GM12865 (cell line): ENCODE data around the gene LTB.

ENCODE experiments used
- DNase-seq: peaks from one replicate; pipeline ENCODE4 v3.0.0; 2010; ENCODE audit warnings: low read depth
- H3K4me3 ChIP-seq: 2 replicates; pipeline ENCODE4 v1.5.1; 2011; ENCODE audit warnings: mild to moderate bottlenecking, low read depth, low read length, control low read depth
- TF ChIP-seq, protein P1 (sequence below): IDR thresholded peaks from 2 replicates; pipeline ENCODE4 v1.5.1; 2011; ENCODE audit warnings: low read length, control low read depth, low read depth, inconsistent platforms; ENCODE audit not compliant: insufficient read depth; ENCODE audit errors: missing control alignments

Gene LTB

DNA sequence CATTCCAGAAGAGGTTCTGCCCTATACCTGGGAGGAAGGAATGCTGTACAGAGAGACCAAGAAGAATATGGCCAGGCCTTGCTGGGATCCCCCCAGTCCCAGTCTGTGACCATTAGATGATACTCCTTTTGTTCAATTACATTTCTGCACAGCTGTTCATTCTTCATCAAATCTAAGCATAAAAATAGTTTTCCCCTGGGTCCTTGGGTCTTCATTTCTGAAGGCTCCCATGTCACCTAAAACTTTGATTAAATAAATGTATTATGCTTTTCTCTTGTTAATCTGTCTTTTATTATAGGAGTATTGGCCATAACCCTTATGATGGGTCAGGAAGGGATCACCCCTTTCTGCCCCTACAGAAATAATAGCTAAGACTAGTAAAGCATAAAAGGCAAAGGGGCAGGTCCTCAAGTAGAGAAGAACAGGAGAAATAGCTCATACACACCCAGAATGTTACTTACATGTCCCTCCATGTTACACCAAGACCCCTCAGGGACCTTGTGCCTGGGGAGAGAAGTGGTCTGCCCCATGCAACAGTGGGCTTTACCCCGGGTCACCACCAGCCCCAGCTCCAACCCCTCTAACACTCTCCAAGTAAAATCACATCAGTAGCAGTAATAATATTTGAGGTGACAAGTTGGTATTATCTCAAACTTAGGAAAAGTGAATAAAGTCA lies 12.2 kb downstream of the LTB start:
- TF ChIP-seq, protein P1, sequence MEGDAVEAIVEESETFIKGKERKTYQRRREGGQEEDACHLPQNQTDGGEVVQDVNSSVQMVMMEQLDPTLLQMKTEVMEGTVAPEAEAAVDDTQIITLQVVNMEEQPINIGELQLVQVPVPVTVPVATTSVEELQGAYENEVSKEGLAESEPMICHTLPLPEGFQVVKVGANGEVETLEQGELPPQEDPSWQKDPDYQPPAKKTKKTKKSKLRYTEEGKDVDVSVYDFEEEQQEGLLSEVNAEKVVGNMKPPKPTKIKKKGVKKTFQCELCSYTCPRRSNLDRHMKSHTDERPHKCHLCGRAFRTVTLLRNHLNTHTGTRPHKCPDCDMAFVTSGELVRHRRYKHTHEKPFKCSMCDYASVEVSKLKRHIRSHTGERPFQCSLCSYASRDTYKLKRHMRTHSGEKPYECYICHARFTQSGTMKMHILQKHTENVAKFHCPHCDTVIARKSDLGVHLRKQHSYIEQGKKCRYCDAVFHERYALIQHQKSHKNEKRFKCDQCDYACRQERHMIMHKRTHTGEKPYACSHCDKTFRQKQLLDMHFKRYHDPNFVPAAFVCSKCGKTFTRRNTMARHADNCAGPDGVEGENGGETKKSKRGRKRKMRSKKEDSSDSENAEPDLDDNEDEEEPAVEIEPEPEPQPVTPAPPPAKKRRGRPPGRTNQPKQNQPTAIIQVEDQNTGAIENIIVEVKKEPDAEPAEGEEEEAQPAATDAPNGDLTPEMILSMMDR = no peak
- DNase-seq = no peak
- peak overlapping the region; percentile 16; the same call in 1 of the 2 replicates for H3K4me3 ChIP-seq

DNA sequence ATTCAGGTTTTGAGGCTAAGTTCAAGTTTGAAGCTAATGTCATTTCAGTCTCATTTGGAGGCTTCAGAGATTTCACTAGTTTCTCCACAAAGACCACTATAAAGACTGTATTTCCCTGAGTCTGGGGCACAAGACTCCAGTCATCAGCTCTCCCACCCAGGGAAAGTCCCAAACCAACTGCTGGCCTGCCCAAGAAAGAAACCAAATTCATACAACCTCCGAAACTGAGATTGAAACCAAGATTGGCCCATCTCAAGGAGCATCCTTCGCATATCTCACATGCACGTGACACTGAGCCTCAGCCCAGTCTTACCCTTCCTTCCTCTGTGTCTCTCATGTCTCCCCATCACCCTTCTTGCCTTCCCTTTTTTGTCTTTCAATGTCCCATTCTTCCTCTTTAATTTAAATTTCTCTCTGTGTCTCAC lies 13.7 kb downstream of the LTB start:
- TF ChIP-seq, protein P1 = no peak
- DNase-seq = peak; percentile 94
- peak overlapping the region; percentile 36 for H3K4me3 ChIP-seq

GRCh38 chr6:31567531-31568370 lies 14.5 kb downstream of the LTB start:
- TF ChIP-seq, protein P1 = no peak
- DNase-seq = peak; percentile 83
- H3K4me3 ChIP-seq = peak overlapping the region; percentile 12

DNA sequence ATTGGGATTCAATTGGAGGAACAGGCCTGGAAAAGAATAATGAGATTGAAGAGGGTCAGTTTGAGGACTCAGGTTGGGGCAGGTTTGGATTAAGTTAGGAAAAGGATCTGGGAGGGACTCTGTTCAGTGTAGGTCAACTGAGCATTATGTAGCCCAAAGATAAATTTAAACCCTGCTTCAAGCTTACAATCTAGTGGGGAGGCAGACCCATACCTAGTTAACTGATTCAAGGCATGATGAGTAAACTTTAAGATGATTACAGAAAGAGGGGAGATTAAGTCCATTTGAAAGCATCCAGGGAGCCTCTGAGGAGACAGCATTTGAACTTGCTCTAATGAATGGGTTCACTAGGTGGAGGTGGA lies 21.5 kb downstream of the LTB start:
- DNase-seq = peak; percentile 9
- H3K4me3 ChIP-seq = peak overlapping the region; percentile 12
- TF ChIP-seq, protein P1 = no peak

- DNase-seq = peak; percentile 95
- H3K4me3 ChIP-seq = peak overlapping the region; percentile 58
- TF ChIP-seq, protein P1 = no peak
Observed at GRCh38 chr6:31559958-31560696, 22.1 kb downstream of the LTB start.

DNA sequence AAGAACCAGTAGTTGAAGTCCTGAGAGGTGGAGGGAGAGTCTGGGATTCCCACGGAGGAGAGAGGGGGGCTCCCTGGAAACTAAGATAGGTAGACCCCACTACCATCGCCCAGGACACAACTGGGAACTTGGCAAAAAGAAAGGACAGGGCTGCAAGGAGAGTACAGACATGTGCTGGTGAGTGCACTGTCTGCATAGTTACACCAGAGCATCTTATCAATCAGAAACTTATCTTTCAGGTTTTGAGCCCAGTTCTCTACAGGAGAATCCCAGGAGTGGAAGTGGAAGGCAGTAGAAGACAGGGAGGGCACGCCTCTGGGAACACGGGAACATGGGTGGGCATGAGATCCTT lies 22.6 kb downstream of the LTB start:
- no peak for DNase-seq
- H3K4me3 ChIP-seq = peak overlapping the region; percentile 58
- TF ChIP-seq, protein P1 = no peak
